Measurements from ENCODE around the gene MRPS33. TPM values are rescaled to one million over a fixed set of nuclear protein-coding genes. Genes with fewer than 3 reads are reported as not detected.
"Not testable (repeated sequence)": the region's sequence is repeated elsewhere in the genome, so short reads cannot be mapped to it uniquely, and the experiment has no call there.

MRPS33 gene
- total RNA-seq, 2 donors from 2014 or later = 30.0 to 43.0 TPM

GRCh38 chr7:141032539-141033323 is 18.0 kb upstream of the MRPS33 start:
- H3K36me3 ChIP-seq; H3K4me1 ChIP-seq (replicated peaks); H3K27me3 ChIP-seq (replicated peaks; ENCODE audit: insufficient read depth); intact Hi-C loops (cut with DNase I); H3K4me3 ChIP-seq; H3K27ac ChIP-seq; H3K9me3 ChIP-seq; DNase-seq (ENCODE audit: low spot score): not testable (repeated sequence)
- WGBS = 47% methylated on average over 33 of the region's 33 CpGs
- peak in 1 of 4 experiments; percentile 5 for TF ChIP-seq CTCF (IDR thresholded peaks at IDR 0.05)

- intact Hi-C loops (cut with DNase I) = no loop called here
- Histone ChIP-seq H3K27me3 (replicated peaks; ENCODE audit: insufficient read depth) (no peaks in the 10 kb centered on the region), H3K27ac (no peak overlapping the region), H3K36me3 (no peaks in the 10 kb centered on the region), H3K4me3 (no peak overlapping the region), H3K9me3 (no peaks in the 10 kb centered on the region), H3K4me1 (replicated peaks) (no peaks in the 10 kb centered on the region)
- DNase-seq (ENCODE audit: low spot score) = no peak
- 89% methylated on average over 3 of the region's 3 CpGs for WGBS
- no peak for TF ChIP-seq CTCF (IDR thresholded peaks at IDR 0.05)
- TF ChIP-seq POLR2A (IDR thresholded peaks at IDR 0.05) = no peak
- no peak for TF ChIP-seq POLR2AphosphoS5 (IDR thresholded peaks at IDR 0.05)
These were observed 14.0 kb upstream of the MRPS33 start for GRCh38 chr7:141028767-141029166.

- Histone ChIP-seq H3K27me3 (replicated peaks; ENCODE audit: insufficient read depth) (no peaks in the 10 kb centered on the region), H3K27ac (no peak overlapping the region), H3K9me3 (no peaks in the 10 kb centered on the region), H3K36me3 (no peaks in the 10 kb centered on the region), H3K4me1 (replicated peaks) (no peaks in the 10 kb centered on the region), H3K4me3 (no peak overlapping the region)
- intact Hi-C loops (cut with DNase I) = no loop called here
- no peak for TF ChIP-seq POLR2AphosphoS5 (IDR thresholded peaks at IDR 0.05)
- no peak for TF ChIP-seq CTCF (IDR thresholded peaks at IDR 0.05)
- no peak for TF ChIP-seq POLR2A (IDR thresholded peaks at IDR 0.05)
- DNase-seq (ENCODE audit: low spot score) = no peak
- WGBS = 64% methylated on average over 3 of the region's 3 CpGs
These were observed 12.3 kb upstream of the MRPS33 start for GRCh38 chr7:141027043-141027442.

GRCh38 chr7:141024668-141025067 is 9.9 kb upstream of the MRPS33 start:
- no peak overlapping the region for H3K27ac ChIP-seq
- intact Hi-C loops (cut with DNase I) = no loop called here
- no peak for DNase-seq (ENCODE audit: low spot score)
- no peak overlapping the region for H3K4me3 ChIP-seq
- H3K9me3 ChIP-seq = no peaks in the 10 kb centered on the region
- H3K36me3 ChIP-seq = no peaks in the 10 kb centered on the region
- TF ChIP-seq POLR2AphosphoS5 (IDR thresholded peaks at IDR 0.05) (no peak), POLR2A (IDR thresholded peaks at IDR 0.05) (no peak), CTCF (IDR thresholded peaks at IDR 0.05) (no peak)
- H3K27me3 ChIP-seq (replicated peaks; ENCODE audit: insufficient read depth) = no peaks in the 10 kb centered on the region
- WGBS = 91% methylated on average over 1 of the region's 1 CpG
- no peaks in the 10 kb centered on the region for H3K4me1 ChIP-seq (replicated peaks)

- 78% methylated on average over 1 of the region's 1 CpG for WGBS
- Histone ChIP-seq H3K4me1 (replicated peaks) (no peaks in the 10 kb centered on the region), H3K36me3 (no peaks in the 10 kb centered on the region), H3K27ac (no peak overlapping the region), H3K27me3 (replicated peaks; ENCODE audit: insufficient read depth) (no peaks in the 10 kb centered on the region), H3K9me3 (no peaks in the 10 kb centered on the region), H3K4me3 (no peak overlapping the region)
- intact Hi-C loops (cut with DNase I) = no loop called here
- TF ChIP-seq POLR2A (IDR thresholded peaks at IDR 0.05) (no peak), CTCF (IDR thresholded peaks at IDR 0.05) (no peak), POLR2AphosphoS5 (IDR thresholded peaks at IDR 0.05) (no peak)
- no peak for DNase-seq (ENCODE audit: low spot score)
These were observed 8.5 kb upstream of the MRPS33 start for GRCh38 chr7:141023295-141023694.
